Adrenal gland (tissue), 5 donors: ENCODE results near the gene FAM186B.

Experiments
- POLR2A ChIP-seq, 2 donors: fragments of 450-650 bp; IDR thresholded peaks; one replicate each; pipeline ENCODE4 v1.6.1; 2017; ENCODE audit warnings: antibody characterized with exemption in 2 of 2, mild to moderate bottlenecking in 2 of 2, moderate library complexity in 1 of 2
- TF ChIP-seq, protein P1 (sequence below), 6 experiments: fragments of 450-650 bp in 4 of 6; fragments of 200-600 bp in 2 of 6; sonication (generic) in 1 of 6; IDR thresholded peaks; 1 replicate in 5 of 6; 2 replicates in 1 of 6; pipeline versions ENCODE4 v1.5.1 to v1.8.0; 2016 to 2021; ENCODE audit warnings: antibody characterized with exemption in 6 of 6, mild to moderate bottlenecking in 2 of 6, moderate library complexity in 1 of 6
- donor health status: DM: no; HTN: no; CAD: no.

DNA sequence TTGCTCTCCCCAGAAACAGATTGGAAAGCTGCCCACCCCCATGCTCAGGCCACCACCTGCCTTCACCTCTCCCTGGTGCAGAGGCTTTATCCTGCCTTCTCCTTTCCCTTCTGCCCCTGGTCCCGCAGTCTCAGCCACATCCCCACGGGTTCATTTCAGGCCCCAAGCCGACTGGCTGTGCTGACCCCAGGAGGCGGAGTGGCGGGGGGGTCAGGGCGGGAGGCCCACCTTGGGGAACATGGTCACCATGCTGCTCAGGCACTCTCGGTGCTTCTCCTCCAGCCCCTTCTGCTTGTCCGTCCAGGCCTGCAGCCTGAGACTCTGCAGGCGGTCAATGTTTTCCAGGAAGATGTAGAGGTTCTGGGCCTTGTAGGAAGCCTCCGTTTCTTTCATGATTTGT is 6.9 kb downstream of the FAM186B start:
- TF ChIP-seq, protein P1, sequence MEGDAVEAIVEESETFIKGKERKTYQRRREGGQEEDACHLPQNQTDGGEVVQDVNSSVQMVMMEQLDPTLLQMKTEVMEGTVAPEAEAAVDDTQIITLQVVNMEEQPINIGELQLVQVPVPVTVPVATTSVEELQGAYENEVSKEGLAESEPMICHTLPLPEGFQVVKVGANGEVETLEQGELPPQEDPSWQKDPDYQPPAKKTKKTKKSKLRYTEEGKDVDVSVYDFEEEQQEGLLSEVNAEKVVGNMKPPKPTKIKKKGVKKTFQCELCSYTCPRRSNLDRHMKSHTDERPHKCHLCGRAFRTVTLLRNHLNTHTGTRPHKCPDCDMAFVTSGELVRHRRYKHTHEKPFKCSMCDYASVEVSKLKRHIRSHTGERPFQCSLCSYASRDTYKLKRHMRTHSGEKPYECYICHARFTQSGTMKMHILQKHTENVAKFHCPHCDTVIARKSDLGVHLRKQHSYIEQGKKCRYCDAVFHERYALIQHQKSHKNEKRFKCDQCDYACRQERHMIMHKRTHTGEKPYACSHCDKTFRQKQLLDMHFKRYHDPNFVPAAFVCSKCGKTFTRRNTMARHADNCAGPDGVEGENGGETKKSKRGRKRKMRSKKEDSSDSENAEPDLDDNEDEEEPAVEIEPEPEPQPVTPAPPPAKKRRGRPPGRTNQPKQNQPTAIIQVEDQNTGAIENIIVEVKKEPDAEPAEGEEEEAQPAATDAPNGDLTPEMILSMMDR (IDR thresholded peaks at IDR 0.05) = no peak
- no peak for TF ChIP-seq POLR2A (IDR thresholded peaks at IDR 0.05)
